Liver (tissue), 9 donors: ENCODE measurements around the gene CARMIL1. TPM values are rescaled to one million over a fixed set of nuclear protein-coding genes. Genes with fewer than 3 reads are reported as not detected.

Source experiments
- DNase-seq: peaks from one replicate; pipeline ENCODE4 v3.0.0-alpha.2; 2017; ENCODE audit warnings: low spot score
- H3K27ac ChIP-seq, 2 donors: one replicate each; pipeline ENCODE4 v1.7.0; 2013; ENCODE audit warnings: inconsistent platforms in 2 of 2, low read length in 2 of 2, control low read depth in 1 of 2, low read depth in 1 of 2, mild to moderate bottlenecking in 1 of 2
- H3K27me3 ChIP-seq, 4 donors: one replicate each; pipeline versions ENCODE4 v1.6.1 to v1.7.0; 2013; ENCODE audit warnings: low read length in 3 of 4, inconsistent platforms in 1 of 4, mild to moderate bottlenecking in 1 of 4, moderate library complexity in 1 of 4; ENCODE audit not compliant: control insufficient read depth in 4 of 4, insufficient read depth in 4 of 4
- H3K36me3 ChIP-seq, 4 donors: one replicate each; pipeline versions ENCODE4 v1.6.1 to v1.7.0; 2013; ENCODE audit warnings: low read length in 3 of 4, mild to moderate bottlenecking in 3 of 4, low read depth in 1 of 4, moderate library complexity in 1 of 4; ENCODE audit not compliant: control insufficient read depth in 4 of 4, insufficient read depth in 3 of 4
- H3K4me1 ChIP-seq, 4 donors: one replicate each; pipeline versions ENCODE4 v1.6.1 to v1.7.0; 2013; ENCODE audit warnings: low read length in 3 of 4, mild to moderate bottlenecking in 3 of 4, moderate library complexity in 1 of 4; ENCODE audit not compliant: control insufficient read depth in 4 of 4, insufficient read depth in 4 of 4
- H3K4me3 ChIP-seq, 3 donors: one replicate each; pipeline versions ENCODE4 v1.6.1 to v1.7.0; 2013; ENCODE audit warnings: low read length in 3 of 3, control low read depth in 1 of 3, low read depth in 1 of 3, mild to moderate bottlenecking in 1 of 3
- H3K9ac ChIP-seq, 2 donors: one replicate each; pipeline ENCODE4 v1.7.0; 2013; ENCODE audit warnings: low read length in 2 of 2, mild to moderate bottlenecking in 2 of 2, moderate library complexity in 2 of 2, control low read depth in 1 of 2, low read depth in 1 of 2
- H3K9me3 ChIP-seq, 4 donors: one replicate each; pipeline versions ENCODE4 v1.6.1 to v1.7.0; 2013; ENCODE audit warnings: low read length in 3 of 4; ENCODE audit not compliant: control insufficient read depth in 4 of 4
- CTCF ChIP-seq: fragments of 150-350 bp; IDR thresholded peaks from 2 replicates; pipeline ENCODE4 v1.5.1; 2017; ENCODE audit warnings: improper control_type of control experiment, low read depth, low read length; ENCODE audit not compliant: missing input control
- EGR1 ChIP-seq, 2 donors: IDR thresholded peaks; 2 replicates each; pipeline ENCODE4 v1.6.1; 2016 to 2018; ENCODE audit warnings: antibody characterized with exemption in 2 of 2, low read depth in 2 of 2
- FOXA1 ChIP-seq: IDR thresholded peaks from 2 replicates; pipeline ENCODE4 v1.6.1; 2016; ENCODE audit warnings: antibody characterized with exemption
- FOXA2 ChIP-seq: IDR thresholded peaks from 2 replicates; pipeline ENCODE4 v1.6.1; 2016; ENCODE audit warnings: antibody characterized with exemption
- HNF4A ChIP-seq, 2 donors: conservative IDR thresholded peaks; 2 replicates each; pipeline ENCODE4 v1.6.1; 2016; ENCODE audit warnings: antibody characterized with exemption in 2 of 2, mild to moderate bottlenecking in 2 of 2
- HNF4G ChIP-seq: IDR thresholded peaks from 2 replicates; pipeline ENCODE4 v1.6.1; 2016; ENCODE audit warnings: antibody characterized with exemption
- JUND ChIP-seq, 2 donors: IDR thresholded peaks; 2 replicates each; pipeline ENCODE4 v1.6.1; 2016; ENCODE audit warnings: antibody characterized with exemption in 2 of 2
- MAX ChIP-seq: IDR thresholded peaks from 2 replicates; pipeline ENCODE4 v1.6.1; 2016; ENCODE audit warnings: antibody characterized with exemption
- NR2F2 ChIP-seq: IDR thresholded peaks from 2 replicates; pipeline ENCODE4 v1.6.1; 2016; ENCODE audit warnings: antibody characterized with exemption
- REST ChIP-seq: IDR thresholded peaks from 2 replicates; pipeline ENCODE4 v1.6.1; 2016; ENCODE audit warnings: antibody characterized with exemption, mild to moderate bottlenecking
- SP1 ChIP-seq: IDR thresholded peaks from 2 replicates; pipeline ENCODE4 v1.6.1; 2018; ENCODE audit warnings: antibody characterized with exemption, mild to moderate bottlenecking
- TAF1 ChIP-seq: conservative IDR thresholded peaks from 2 replicates; pipeline ENCODE4 v1.6.1; 2016; ENCODE audit warnings: antibody characterized with exemption, mild to moderate bottlenecking
- YY1 ChIP-seq: IDR thresholded peaks from 2 replicates; pipeline ENCODE4 v1.6.1; 2016; ENCODE audit warnings: antibody characterized with exemption, mild to moderate bottlenecking
- WGBS: extraction: QIAGEN DNeasy Blood & Tissue Kit; methylation state at CpG from one replicate; pipeline ENCODE4 v1.1.7; 2013; 5-methylcytosine and 5-hydroxymethylcytosine counted together
- polyA plus RNA-seq, 2 donors: library from polyadenylated mRNA; stranded (reverse) in 1 of 2; unstranded in 1 of 2; fragments of 200-250 nt in 1 of 2; fragments of >200 nt in 1 of 2; fragmentation: Nextera tagmentation in 1 of 2; extraction: Ambion mirVana in 1 of 2; gene quantifications; one replicate each; pipeline versions ENCODE4 v1.2.1 to v1.2.3, GENCODE V29; 2013 to 2015
- total RNA-seq, 2 donors: library from RNA; depleted of rRNA; stranded (reverse); fragments of >200 nt; gene quantifications; one replicate each; pipeline ENCODE4 v1.2.3, GENCODE V29; 2014
- donor health status: healthy.
- donor health status: healthy.
- donor health status: healthy.
- donor health status: healthy.
- donor health status: healthy.

CARMIL1 gene
- total and polyA plus RNA-seq, 4 donors: 1.4 to 9.5 (median 3.5) TPM

- DNase-seq: no peak
- Histone ChIP-seq H3K4me1 (peaks cover 0 to 1% (median under 1%) of the 10 kb centered on the region in 4 donors), H3K9me3 (no peaks in the 10 kb centered on the region), H3K4me3 (no peak overlapping the region), H3K27ac (no peak overlapping the region), H3K36me3 (no peaks in the 10 kb centered on the region), H3K27me3 (no peaks in the 10 kb centered on the region), H3K9ac (no peak overlapping the region)
- TF ChIP-seq EGR1 (IDR thresholded peaks at IDR 0.05; ENCODE audit: low read depth in 2 of 2) (no peak), YY1 (no peak), SP1 (no peak), REST (no peak), MAX (no peak), NR2F2 (no peak), TAF1 (no peak), FOXA1 (no peak), JUND (IDR thresholded peaks at IDR 0.05) (no peak), CTCF (no peak)
- 92% methylated on average over 1 of the region's 1 CpG for WGBS
These were observed 336.3 kb downstream of the CARMIL1 start for GRCh38 chr6:25615471-25615870.

- WGBS: 95% methylated on average over 2 of the region's 2 CpGs
- no peak for DNase-seq
- Histone ChIP-seq H3K4me3 (no peak overlapping the region), H3K9ac (no peak overlapping the region), H3K9me3 (no peaks in the 10 kb centered on the region), H3K4me1 (peaks cover 0 to 6% (median 4%) of the 10 kb centered on the region in 4 donors), H3K27me3 (no peaks in the 10 kb centered on the region), H3K36me3 (no peaks in the 10 kb centered on the region), H3K27ac (no peak overlapping the region)
- TF ChIP-seq FOXA1: no peak
- TF ChIP-seq HNF4A (conservative IDR thresholded peaks at IDR 0.05): no peak
These were observed 338.8 kb downstream of the CARMIL1 start for GRCh38 chr6:25617997-25618396.

- Histone ChIP-seq H3K9me3 (no peaks in the 10 kb centered on the region), H3K9ac (no peak overlapping the region), H3K36me3 (no peaks in the 10 kb centered on the region), H3K27ac (no peak overlapping the region), H3K4me3 (no peak overlapping the region), H3K4me1 (peaks cover 0 to 6% (median 4%) of the 10 kb centered on the region in 4 donors), H3K27me3 (no peaks in the 10 kb centered on the region)
- DNase-seq: no peak
- WGBS: 84% methylated on average over 4 of the region's 4 CpGs
- TF ChIP-seq YY1 (no peak), HNF4G (no peak), FOXA2 (no peak), REST (no peak), JUND (IDR thresholded peaks at IDR 0.05) (no peak), SP1 (no peak), EGR1 (IDR thresholded peaks at IDR 0.05; ENCODE audit: low read depth in 2 of 2) (no peak), HNF4A (conservative IDR thresholded peaks at IDR 0.05) (no peak)
These were observed 340.0 kb downstream of the CARMIL1 start for GRCh38 chr6:25619217-25619616.
